Stomach (tissue), 9 donors: ENCODE measurements around the gene JAK2. TPM values are rescaled to one million over a fixed set of nuclear protein-coding genes. Genes with fewer than 3 reads are reported as not detected.
A peak's percentile ranks its signal among the peaks of the same experiment; 100 is the strongest.
"Not testable (repeated sequence)": the region's sequence is repeated elsewhere in the genome, so short reads cannot be mapped to it uniquely, and the experiment has no call there.

ENCODE experiments used
- DNase-seq, 2 donors: peaks; one replicate each; pipeline versions ENCODE4 v3.0.0 to v3.0.0-alpha.2; 2013 to 2019
- H3K27ac ChIP-seq, 5 donors: fragments of 200-600 bp in 4 of 5; sonication (generic) in 4 of 5; one replicate each; pipeline ENCODE4 v1.5.1; 2013 to 2019; ENCODE audit warnings: mild to moderate bottlenecking in 1 of 5, moderate library complexity in 1 of 5
- H3K27me3 ChIP-seq, 3 donors: fragments of 200-600 bp; sonication (generic); one replicate each; pipeline ENCODE4 v1.5.1; 2017 to 2019; ENCODE audit warnings: mixed run types in 1 of 3
- H3K36me3 ChIP-seq, 4 donors: fragments of 200-600 bp; sonication (generic); 1 replicate in 3 of 4; 2 replicates in 1 of 4; pipeline ENCODE4 v1.5.1; 2016 to 2019
- H3K4me1 ChIP-seq, 4 donors: fragments of 200-600 bp; sonication (generic); one replicate each; pipeline ENCODE4 v1.5.1; 2016 to 2019
- H3K4me3 ChIP-seq, 4 donors: fragments of 200-600 bp; sonication (generic) in 3 of 4; one replicate each; pipeline ENCODE4 v1.5.1; 2016 to 2019; ENCODE audit warnings: mild to moderate bottlenecking in 1 of 4
- H3K9me3 ChIP-seq, 4 donors: fragments of 200-600 bp; sonication (generic); one replicate each; pipeline ENCODE4 v1.5.1; 2016 to 2019
- CTCF ChIP-seq, 7 experiments: fragments of 450-650 bp in 4 of 7; fragments of 200-600 bp in 3 of 7; sonication (generic) in 3 of 7; IDR thresholded peaks; one replicate each; pipeline ENCODE4 v1.5.1; 2016 to 2019; ENCODE audit warnings: antibody characterized with exemption in 7 of 7, control low read depth in 2 of 7, mild to moderate bottlenecking in 1 of 7
- EP300 ChIP-seq: sonication (generic); formaldehyde crosslinking; IDR thresholded peaks from one replicate; pipeline ENCODE4 v1.6.1; 2017; ENCODE audit warnings: antibody characterized with exemption
- POLR2A ChIP-seq, 4 donors: fragments of 450-650 bp; IDR thresholded peaks; one replicate each; pipeline ENCODE4 v1.6.1; 2016; ENCODE audit warnings: antibody characterized with exemption in 4 of 4, control low read depth in 2 of 4, mild to moderate bottlenecking in 1 of 4, moderate library complexity in 1 of 4
- POLR2AphosphoS5 ChIP-seq, 3 donors: sonication (generic); formaldehyde crosslinking; IDR thresholded peaks; one replicate each; pipeline ENCODE4 v1.6.1; 2016; ENCODE audit warnings: antibody characterized with exemption in 3 of 3
- WGBS, 5 donors: extraction: QIAGEN DNeasy Blood & Tissue Kit in 3 of 5; methylation state at CpG; one replicate each; pipeline versions ENCODE4 v1.1.5 to v1.1.7; 2013 to 2018; 5-methylcytosine and 5-hydroxymethylcytosine counted together
- intact Hi-C: fragments of 100-400 bp; cut with DNase I; formaldehyde crosslinking; loops from one replicate; pipeline ENCODE4 v1.15.1; 2023; ENCODE audit warnings: low total_unique reads
- polyA plus RNA-seq, 3 donors: library from polyadenylated mRNA; stranded (reverse); fragments of 200-250 nt; gene quantifications; one replicate each; pipeline ENCODE4 v1.2.3, GENCODE V29; 2013
- total RNA-seq, 5 donors: library from RNA; depleted of rRNA; stranded (reverse); fragments of >200 nt; gene quantifications; one replicate each; pipeline versions ENCODE4 v1.1.0 to v1.2.3, GENCODE V29; 2014 to 2016
- donor health status: healthy with polysubstance abuse.
- donor health status: Bipolar disorder and iron deficiency.
- donor health status: healthy.

The JAK2 gene
- total and polyA plus RNA-seq, 8 donors = 3.9 to 58.6 (median 26.0) TPM

GRCh38 chr9:5099466-5099865 lies 114.4 kb downstream of the JAK2 start:
- TF ChIP-seq POLR2A (IDR thresholded peaks at IDR 0.05) (no peak), CTCF (IDR thresholded peaks at IDR 0.05) (no peak), POLR2AphosphoS5 (IDR thresholded peaks at IDR 0.05) (no peak), EP300 (no peak)
- 63 to 95% (median 81%) methylated on average over 3 of the region's 3 CpGs for WGBS, 5 donors
- intact Hi-C loops = no loop called here
- Histone ChIP-seq H3K4me3 (no peak overlapping the region), H3K4me1 (no peaks in the 10 kb centered on the region), H3K9me3 (no peaks in the 10 kb centered on the region), H3K36me3 (peaks cover 0 to 16% (median 0%) of the 10 kb centered on the region in 4 donors), H3K27ac (no peak overlapping the region), H3K27me3 (no peaks in the 10 kb centered on the region)
- no peak for DNase-seq

GRCh38 chr9:5101127-5101526 lies 116.1 kb downstream of the JAK2 start:
- H3K9me3 ChIP-seq = peaks cover 0 to 10% (median 4%) of the 10 kb centered on the region in 4 donors
- H3K27me3 ChIP-seq, H3K4me1 ChIP-seq, H3K4me3 ChIP-seq, intact Hi-C loops, H3K27ac ChIP-seq, DNase-seq: not testable (repeated sequence)
- H3K36me3 ChIP-seq = peaks cover 0 to 16% (median 0%) of the 10 kb centered on the region in 4 donors
- 90 to 98% (median 92%) methylated on average over 6 to 7 of the region's 7 CpGs for WGBS, 5 donors

- not testable (repeated sequence) for H3K27ac ChIP-seq
Observed at GRCh38 chr9:5106517-5106916, 121.4 kb downstream of the JAK2 start.

GRCh38 chr9:5110867-5111681 lies 126.0 kb downstream of the JAK2 start:
- WGBS, 5 donors = 96 to 98% (median 98%) methylated on average over 40 to 50 of the region's 50 CpGs
- Histone ChIP-seq H3K4me1 (no peaks in the 10 kb centered on the region), H3K9me3 (peaks cover 0 to 21% (median 6%) of the 10 kb centered on the region in 4 donors), H3K27ac (no peak overlapping the region), H3K27me3 (no peaks in the 10 kb centered on the region), H3K4me3 (no peak overlapping the region), H3K36me3 (peaks cover 0 to 35% (median 3%) of the 10 kb centered on the region in 4 donors)
- intact Hi-C loops = no loop called here
- peak in 1 of 2 donors; percentile 1 for DNase-seq
- TF ChIP-seq CTCF (IDR thresholded peaks at IDR 0.05) (no peak), POLR2A (IDR thresholded peaks at IDR 0.05) (no peak), EP300 (no peak), POLR2AphosphoS5 (IDR thresholded peaks at IDR 0.05) (no peak)

More at GRCh38 chr9:5106517-5106916, 121.4 kb downstream of the JAK2 start:
- Histone ChIP-seq H3K9me3 (peaks cover 0 to 26% (median 10%) of the 10 kb centered on the region in 4 donors), H3K36me3 (peaks cover 0 to 14% (median 3%) of the 10 kb centered on the region in 4 donors)
- H3K4me3 ChIP-seq, intact Hi-C loops, H3K27me3 ChIP-seq, H3K4me1 ChIP-seq, DNase-seq: not testable (repeated sequence)
- 97 to 100% (median 98%) methylated on average over 2 of the region's 2 CpGs for WGBS, 5 donors

GRCh38 chr9:5111696-5112095 lies 126.6 kb downstream of the JAK2 start:
- DNase-seq = peak in 1 of 2 donors; percentile 2
- no peaks in the 10 kb centered on the region for H3K4me1 ChIP-seq
- WGBS, 5 donors = 95 to 100% (median 97%) methylated on average over 24 to 28 of the region's 28 CpGs
- peaks cover 0 to 16% (median 3%) of the 10 kb centered on the region in 4 donors for H3K9me3 ChIP-seq
- H3K27me3 ChIP-seq = no peaks in the 10 kb centered on the region
- no peak overlapping the region for H3K27ac ChIP-seq
- H3K36me3 ChIP-seq = peaks cover 0 to 35% (median 2%) of the 10 kb centered on the region in 4 donors
- TF ChIP-seq EP300 (no peak), POLR2A (IDR thresholded peaks at IDR 0.05) (no peak), POLR2AphosphoS5 (IDR thresholded peaks at IDR 0.05) (no peak), CTCF (IDR thresholded peaks at IDR 0.05) (no peak)
- intact Hi-C loops = no loop called here
- H3K4me3 ChIP-seq = no peak overlapping the region
